Activated naive CD4-positive, alpha-beta T cell treated with Interleukin-2 at 50 U/mL for 16 hours (primary cell): Measurements from ENCODE around the gene DNAJA3.
A peak's percentile ranks its signal among the peaks of the same experiment; 100 is the strongest.
"Not testable (repeated sequence)": the region's sequence is repeated elsewhere in the genome, so short reads cannot be mapped to it uniquely, and the experiment has no call there.

Experiments used
- DNase-seq: peaks from one replicate; pipeline ENCODE4 v3.0.0-alpha.2; 2020

DNAJA3 gene

GRCh38 chr16:4388271-4389021 lies 37.2 kb upstream of the DNAJA3 start:
- DNase-seq: no peak

GRCh38 chr16:4389051-4389955 lies 36.4 kb upstream of the DNAJA3 start:
- DNase-seq: no peak

GRCh38 chr16:4390266-4391260 lies 35.1 kb upstream of the DNAJA3 start:
- DNase-seq: no peak

- DNase-seq: no peak
Observed at GRCh38 chr16:4391631-4392381, 33.9 kb upstream of the DNAJA3 start.

GRCh38 chr16:4392382-4393239 lies 33.1 kb upstream of the DNAJA3 start:
- DNase-seq: no peak

GRCh38 chr16:4393240-4393600 lies 32.4 kb upstream of the DNAJA3 start:
- no peak for DNase-seq

- DNase-seq: not testable (repeated sequence)
Observed at GRCh38 chr16:4393850-4394249, 31.8 kb upstream of the DNAJA3 start.

GRCh38 chr16:4395055-4395726 lies 30.5 kb upstream of the DNAJA3 start:
- no peak for DNase-seq

- no peak for DNase-seq
Observed at GRCh38 chr16:4399001-4399730, 26.5 kb upstream of the DNAJA3 start.

GRCh38 chr16:4401094-4401501 lies 24.6 kb upstream of the DNAJA3 start:
- no peak for DNase-seq

GRCh38 chr16:4401510-4401909 lies 24.2 kb upstream of the DNAJA3 start:
- DNase-seq: no peak

GRCh38 chr16:4402439-4403132 lies 23.1 kb upstream of the DNAJA3 start:
- DNase-seq: peak; percentile 73

- no peak for DNase-seq
Observed at GRCh38 chr16:4403133-4403949, 22.3 kb upstream of the DNAJA3 start.

- peak; percentile 30 for DNase-seq
Observed at GRCh38 chr16:4404247-4404966, 21.3 kb upstream of the DNAJA3 start.

- DNase-seq: no peak
Observed at GRCh38 chr16:4404967-4405696, 20.5 kb upstream of the DNAJA3 start.

GRCh38 chr16:4407543-4408322 lies 17.9 kb upstream of the DNAJA3 start:
- no peak for DNase-seq
